Measurements from ENCODE around the gene DLG5. TPM values are rescaled to one million over a fixed set of nuclear protein-coding genes. Genes with fewer than 3 reads are reported as not detected.
A peak's percentile ranks its signal among the peaks of the same experiment; 100 is the strongest.

DLG5 gene
- polyA plus RNA-seq, 3 donors = 0.14 to 0.77 TPM; not detected in 1

DNA sequence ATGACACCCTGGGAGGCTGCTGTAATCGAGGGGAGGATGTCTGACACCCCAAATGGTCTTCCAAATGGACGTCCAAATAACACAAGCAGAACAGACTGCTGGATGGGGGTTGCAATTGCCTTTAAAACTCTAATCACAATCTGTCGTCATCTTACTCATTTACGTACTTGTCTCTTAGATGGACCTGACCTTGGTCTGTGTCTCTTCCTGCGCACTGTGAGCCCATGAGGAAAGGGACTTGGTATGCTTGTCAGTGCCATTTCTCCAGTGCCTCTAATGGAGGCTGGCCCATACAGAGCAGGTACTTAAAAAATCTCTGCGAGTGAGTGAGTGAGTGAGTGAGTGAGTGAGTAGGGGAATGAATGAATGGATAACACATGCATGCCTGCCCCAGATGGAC, 93.3 kb downstream of the DLG5 start:
- TF ChIP-seq, protein P1, sequence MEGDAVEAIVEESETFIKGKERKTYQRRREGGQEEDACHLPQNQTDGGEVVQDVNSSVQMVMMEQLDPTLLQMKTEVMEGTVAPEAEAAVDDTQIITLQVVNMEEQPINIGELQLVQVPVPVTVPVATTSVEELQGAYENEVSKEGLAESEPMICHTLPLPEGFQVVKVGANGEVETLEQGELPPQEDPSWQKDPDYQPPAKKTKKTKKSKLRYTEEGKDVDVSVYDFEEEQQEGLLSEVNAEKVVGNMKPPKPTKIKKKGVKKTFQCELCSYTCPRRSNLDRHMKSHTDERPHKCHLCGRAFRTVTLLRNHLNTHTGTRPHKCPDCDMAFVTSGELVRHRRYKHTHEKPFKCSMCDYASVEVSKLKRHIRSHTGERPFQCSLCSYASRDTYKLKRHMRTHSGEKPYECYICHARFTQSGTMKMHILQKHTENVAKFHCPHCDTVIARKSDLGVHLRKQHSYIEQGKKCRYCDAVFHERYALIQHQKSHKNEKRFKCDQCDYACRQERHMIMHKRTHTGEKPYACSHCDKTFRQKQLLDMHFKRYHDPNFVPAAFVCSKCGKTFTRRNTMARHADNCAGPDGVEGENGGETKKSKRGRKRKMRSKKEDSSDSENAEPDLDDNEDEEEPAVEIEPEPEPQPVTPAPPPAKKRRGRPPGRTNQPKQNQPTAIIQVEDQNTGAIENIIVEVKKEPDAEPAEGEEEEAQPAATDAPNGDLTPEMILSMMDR (IDR thresholded peaks at IDR 0.05) = no peak
- Histone ChIP-seq H3K9ac (ENCODE audit: insufficient read depth, low read length, poor library complexity, severe bottlenecking) (no peak overlapping the region), H3K79me2 (ENCODE audit: insufficient read depth, low read length) (no peaks in the 10 kb centered on the region), H4K20me1 (ENCODE audit: insufficient read depth, low read length) (no peaks in the 10 kb centered on the region), H3K36me3 (replicated peaks in 1 of 2; ENCODE audit: control insufficient read depth in 1 of 2, insufficient read depth in 2 of 2, low read length in 2 of 2) (no peaks in the 10 kb centered on the region), H3K27ac (ENCODE audit: low read depth in 1 of 2, low read length in 2 of 2) (no peak overlapping the region), H3K9me3 (replicated peaks in 1 of 2; ENCODE audit: control insufficient read depth in 1 of 2, insufficient read depth in 1 of 2, low read length in 2 of 2) (no peaks in the 10 kb centered on the region), H3K4me3 (replicated peaks in 1 of 3; ENCODE audit: low read depth in 2 of 3, low read length in 3 of 3) (no peak overlapping the region), H3K4me1 (ENCODE audit: control insufficient read depth in 1 of 2, insufficient read depth in 2 of 2, low read length in 2 of 2) (peaks cover 5 to 13% of the 10 kb centered on the region in 2 donors), H3K4me2 (replicated peaks; ENCODE audit: extremely low read depth, low read length, poor library complexity, severe bottlenecking) (no peak overlapping the region), H2AFZ (ENCODE audit: insufficient read depth, low read depth, low read length, poor library complexity, severe bottlenecking) (no peak overlapping the region), H3K27me3 (ENCODE audit: control insufficient read depth in 2 of 2, insufficient read depth in 2 of 2, low read length in 2 of 2) (no peaks in the 10 kb centered on the region)
- Mint-ChIP-seq H3K27ac (peak overlapping the region in 1 of 7 donors; percentile 44), H3K36me3 (no peaks in the 10 kb centered on the region), H3K27me3 (ENCODE audit: low read depth in 3 of 3) (peaks cover 0 to 5% (median 0%) of the 10 kb centered on the region in 3 donors), H3K4me3 (no peak overlapping the region), H3K9me3 (peaks cover 0 to 1% (median 0%) of the 10 kb centered on the region in 7 donors), H3K4me1 (peaks cover 8% of the 10 kb centered on the region)
- no peak for DNase-seq
- intact Hi-C loops (cut with micrococcal nuclease) = no loop called here
- 89% methylated on average over 3 of the region's 6 CpGs for WGBS (ENCODE audit: insufficient coverage)

DNA sequence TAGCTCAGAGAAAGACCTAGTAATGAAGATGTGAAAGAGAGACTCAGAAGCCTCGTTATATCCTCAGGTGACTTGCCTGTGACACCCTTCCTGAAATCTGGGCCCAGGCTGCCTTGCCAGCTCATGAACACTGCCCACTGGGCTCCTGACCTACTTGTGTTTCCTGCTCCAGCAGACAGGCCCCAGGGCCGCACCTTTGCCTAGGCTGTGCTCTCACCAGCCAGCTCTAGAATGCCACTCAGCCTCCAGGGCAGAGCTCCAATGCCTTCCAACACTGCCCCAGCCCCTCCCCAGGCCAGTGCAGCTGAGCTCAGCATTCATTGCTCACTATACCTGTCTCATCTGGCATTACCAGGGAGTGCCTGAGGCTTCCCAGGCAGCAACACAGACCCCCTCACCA, 94.3 kb downstream of the DLG5 start:
- H3K4me1 Mint-ChIP-seq = peaks cover 8% of the 10 kb centered on the region
- no peak overlapping the region for H3K4me3 Mint-ChIP-seq
- no peak overlapping the region for H3K27ac ChIP-seq (ENCODE audit: low read depth in 1 of 2, low read length in 2 of 2)

More for the DNA sequence above, 94.3 kb downstream of the DLG5 start:
- Histone ChIP-seq H2AFZ (ENCODE audit: insufficient read depth, low read depth, low read length, poor library complexity, severe bottlenecking) (no peak overlapping the region), H3K9ac (ENCODE audit: insufficient read depth, low read length, poor library complexity, severe bottlenecking) (no peak overlapping the region), H3K4me1 (ENCODE audit: control insufficient read depth in 1 of 2, insufficient read depth in 2 of 2, low read length in 2 of 2) (peaks cover 5 to 13% of the 10 kb centered on the region in 2 donors), H3K36me3 (replicated peaks in 1 of 2; ENCODE audit: control insufficient read depth in 1 of 2, insufficient read depth in 2 of 2, low read length in 2 of 2) (no peaks in the 10 kb centered on the region), H4K20me1 (ENCODE audit: insufficient read depth, low read length) (no peaks in the 10 kb centered on the region), H3K4me3 (replicated peaks in 1 of 3; ENCODE audit: low read depth in 2 of 3, low read length in 3 of 3) (no peak overlapping the region), H3K79me2 (ENCODE audit: insufficient read depth, low read length) (no peaks in the 10 kb centered on the region), H3K4me2 (replicated peaks; ENCODE audit: extremely low read depth, low read length, poor library complexity, severe bottlenecking) (no peak overlapping the region), H3K9me3 (replicated peaks in 1 of 2; ENCODE audit: control insufficient read depth in 1 of 2, insufficient read depth in 1 of 2, low read length in 2 of 2) (no peaks in the 10 kb centered on the region), H3K27me3 (ENCODE audit: control insufficient read depth in 2 of 2, insufficient read depth in 2 of 2, low read length in 2 of 2) (no peaks in the 10 kb centered on the region)
- Mint-ChIP-seq H3K9me3 (peaks cover 0 to 1% (median 0%) of the 10 kb centered on the region in 7 donors), H3K27me3 (ENCODE audit: low read depth in 3 of 3) (peaks cover 0 to 6% (median 0%) of the 10 kb centered on the region in 3 donors), H3K27ac (no peak overlapping the region), H3K36me3 (no peaks in the 10 kb centered on the region)
- WGBS (ENCODE audit: insufficient coverage) = 100% methylated on average over 2 of the region's 2 CpGs
- intact Hi-C loops (cut with micrococcal nuclease) = no loop called here
- no peak for DNase-seq
- TF ChIP-seq, protein P1 (IDR thresholded peaks at IDR 0.05) = no peak

All from CD14-positive monocyte (primary cell).